ENCODE results near the gene PLD1.

DNA sequence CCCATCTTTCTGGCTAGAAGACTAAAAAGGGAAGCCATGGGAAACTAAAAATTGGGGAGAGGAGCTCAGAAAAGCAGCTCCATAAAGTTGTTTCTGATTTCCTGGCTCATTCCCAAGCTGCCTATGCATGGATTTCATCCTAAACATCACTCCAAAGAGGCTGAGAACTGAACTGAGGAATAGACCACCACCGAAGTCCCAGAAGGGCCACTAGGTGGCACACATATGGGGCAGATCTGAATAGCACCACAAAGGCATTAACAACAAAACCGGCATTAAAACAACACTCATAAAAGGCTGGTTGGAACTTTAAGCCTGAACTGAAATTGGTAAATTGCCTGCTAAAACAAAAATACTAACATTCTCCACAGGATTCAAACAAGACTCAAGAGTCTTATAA is 106.3 kb downstream of the PLD1 start:
- TF ChIP-seq CTCF (IDR thresholded peaks at IDR 0.05), result peak in 4 of 5 experiments; percentile 16 to 29 (median 24)
- TF ChIP-seq POLR2A (IDR thresholded peaks at IDR 0.05), result no peak
- TF ChIP-seq EP300 (IDR thresholded peaks at IDR 0.05), result no peak

Measured in tibial nerve (tissue), 4 donors.